T-helper 1 cell (primary cell): ENCODE data around the gene TMEM53.
"Not testable (repeated sequence)": the region's sequence is repeated elsewhere in the genome, so short reads cannot be mapped to it uniquely, and the experiment has no call there.

Experiments used
- DNase-seq, 5 donors: peaks; one replicate each; pipeline ENCODE4 v3.0.0-alpha.2; 2012 to 2020

TMEM53 gene

GRCh38 chr1:44672254-44672955, 1.9 kb downstream of the TMEM53 start:
- peak in 1 of 5 donors; percentile 25 for DNase-seq

GRCh38 chr1:44670751-44671640, 3.3 kb downstream of the TMEM53 start:
- no peak for DNase-seq

GRCh38 chr1:44666719-44667118, 7.6 kb downstream of the TMEM53 start:
- not testable (repeated sequence) for DNase-seq

- DNase-seq = no peak
Measured at GRCh38 chr1:44664730-44665370, 9.4 kb downstream of the TMEM53 start.

DNA sequence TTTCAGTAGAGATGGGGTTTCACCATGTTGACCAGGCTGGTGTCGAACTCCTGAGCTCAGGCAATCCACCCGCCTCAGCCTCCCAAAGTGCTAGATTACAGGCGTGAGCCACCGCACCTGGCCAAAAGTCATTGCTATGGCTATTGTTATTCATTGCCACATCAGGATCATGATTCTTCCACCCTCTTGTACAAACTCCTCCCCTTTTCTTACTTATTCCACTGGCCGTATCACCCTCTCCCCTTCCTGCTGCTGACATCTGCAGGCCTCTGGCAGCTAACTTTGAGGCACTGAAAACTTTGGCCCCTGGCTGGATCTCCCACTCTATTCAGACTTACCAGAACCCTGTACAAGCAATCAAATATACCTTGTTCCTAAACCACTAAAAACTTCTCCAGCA, 10.9 kb downstream of the TMEM53 start:
- no peak for DNase-seq

- DNase-seq = no peak
Measured at GRCh38 chr1:44662683-44663030, 11.6 kb downstream of the TMEM53 start.

GRCh38 chr1:44661781-44662682, 12.2 kb downstream of the TMEM53 start:
- DNase-seq = no peak

- DNase-seq = no peak
Measured at GRCh38 chr1:44660176-44660575, 14.1 kb downstream of the TMEM53 start.

DNA sequence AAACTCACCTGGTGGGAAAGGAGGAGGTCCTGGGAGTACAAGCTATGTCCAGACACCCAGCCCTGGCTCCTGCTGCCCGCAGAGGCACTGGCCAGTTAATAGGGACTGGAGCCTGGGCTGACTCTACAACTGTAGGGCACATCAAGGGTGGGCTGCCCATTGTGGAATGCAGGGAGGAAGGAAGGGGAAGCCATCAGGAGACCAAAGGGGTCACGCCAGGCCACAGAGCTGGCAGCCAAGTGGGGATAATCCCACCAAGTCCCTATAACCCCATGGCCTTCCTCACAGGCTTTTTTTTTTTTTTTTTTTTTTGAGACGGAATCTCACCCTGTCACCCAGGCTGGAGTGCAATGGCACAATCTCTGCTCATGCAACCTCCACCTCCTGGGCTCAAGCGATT, 14.7 kb downstream of the TMEM53 start:
- no peak for DNase-seq

DNA sequence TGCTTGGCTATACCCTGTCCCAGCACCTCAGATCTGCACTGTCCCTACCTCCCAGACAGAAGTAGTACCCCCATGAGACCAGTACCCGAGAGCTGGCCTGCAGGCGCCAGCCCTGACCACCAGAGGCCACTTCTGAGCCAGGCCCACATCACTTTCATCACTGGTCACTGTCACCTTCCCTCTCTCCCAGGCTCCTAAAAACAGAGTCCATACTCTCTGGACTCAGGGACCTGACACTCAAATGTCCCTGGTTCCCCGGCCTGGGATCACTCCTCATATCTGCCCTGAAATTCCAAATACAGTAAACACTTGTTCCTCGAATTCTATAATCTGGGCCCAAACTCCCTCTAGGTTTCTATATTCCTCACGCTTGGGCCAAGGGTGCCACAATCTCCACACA, 18.7 kb downstream of the TMEM53 start:
- no peak for DNase-seq

GRCh38 chr1:44654621-44655187, 19.6 kb downstream of the TMEM53 start:
- DNase-seq = no peak

DNA sequence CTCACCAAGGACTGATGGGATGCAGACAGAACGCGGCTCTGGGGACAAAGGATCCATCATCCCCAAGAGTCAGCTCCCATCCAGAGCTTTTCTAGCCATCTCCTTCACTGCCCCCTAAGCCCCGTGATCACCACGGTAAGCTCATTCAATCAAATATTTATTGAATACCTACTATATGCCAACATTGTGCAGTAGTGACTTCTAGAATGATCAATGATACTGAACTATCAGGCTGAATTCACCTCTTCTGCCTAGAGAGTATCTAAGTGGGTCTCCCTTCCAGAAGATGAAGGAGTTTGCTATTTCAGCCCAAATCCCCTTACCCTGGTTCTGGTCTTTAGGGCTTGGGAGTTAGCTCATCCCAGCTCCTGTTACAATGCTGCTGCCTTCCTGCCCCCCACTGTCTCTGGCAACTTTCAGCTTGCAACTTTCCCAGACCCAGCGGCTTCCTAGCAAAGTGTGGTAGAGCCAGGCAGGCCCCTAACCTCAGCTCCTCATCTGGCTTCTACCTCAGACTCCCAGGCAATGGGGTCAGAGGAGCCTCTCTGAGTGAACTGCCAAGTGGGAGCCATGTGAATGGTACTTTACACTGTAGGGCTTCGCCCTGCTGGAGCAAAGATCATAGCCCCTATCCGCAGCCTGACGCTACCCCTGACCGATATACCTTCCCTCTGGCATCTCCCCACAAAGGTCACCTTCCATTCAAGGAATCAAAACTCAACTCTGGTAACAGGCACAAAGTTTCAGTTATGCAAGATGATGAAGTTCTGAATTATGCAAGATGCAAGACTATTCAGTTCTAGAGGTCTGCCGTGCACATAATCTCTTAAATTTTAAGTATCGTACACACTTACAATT, 20.9 kb downstream of the TMEM53 start:
- DNase-seq = no peak

GRCh38 chr1:44652445-44653106, 21.7 kb downstream of the TMEM53 start:
- peak; percentile 45 to 66 (median 57) for DNase-seq

DNA sequence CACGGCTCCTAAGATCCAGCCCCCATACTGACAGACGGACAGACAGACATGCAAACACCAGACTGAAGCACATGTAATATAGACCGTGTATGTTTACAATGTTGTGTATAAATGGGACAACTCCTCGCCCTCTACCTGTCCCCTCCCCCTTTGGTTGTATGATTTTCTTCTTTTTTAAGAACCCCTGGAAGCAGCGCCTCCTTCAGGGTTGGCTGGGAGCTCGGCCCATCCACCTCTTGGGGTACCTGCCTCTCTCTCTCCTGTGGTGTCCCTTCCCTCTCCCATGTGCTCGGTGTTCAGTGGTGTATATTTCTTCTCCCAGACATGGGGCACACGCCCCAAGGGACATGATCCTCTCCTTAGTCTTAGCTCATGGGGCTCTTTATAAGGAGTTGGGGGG, 23.2 kb downstream of the TMEM53 start:
- no peak for DNase-seq

GRCh38 chr1:44650159-44650831, 24.0 kb downstream of the TMEM53 start:
- no peak for DNase-seq

DNA sequence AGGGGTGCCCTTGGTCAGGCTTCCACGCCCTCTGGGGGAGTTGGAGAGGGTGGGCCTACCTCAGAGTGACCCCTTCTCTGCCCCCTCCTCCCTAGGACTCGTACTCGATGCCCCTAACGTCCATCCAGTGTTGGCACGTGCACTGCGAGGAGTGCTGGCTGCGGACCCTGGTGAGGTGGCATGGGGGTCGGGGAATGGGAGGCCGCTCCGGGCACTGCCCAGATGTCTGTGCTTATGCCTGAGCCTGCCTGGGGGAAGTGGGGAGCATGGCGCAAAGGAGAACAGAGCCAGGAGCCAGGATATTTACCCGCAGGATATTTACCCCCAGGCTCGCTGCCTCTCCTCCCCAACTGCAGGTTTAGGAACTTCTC, 24.5 kb downstream of the TMEM53 start:
- DNase-seq = no peak

GRCh38 chr1:44648529-44649250, 25.6 kb downstream of the TMEM53 start:
- no peak for DNase-seq

GRCh38 chr1:44647896-44648295, 26.4 kb downstream of the TMEM53 start:
- DNase-seq = no peak
